MM.1S (cell line): Measurements from ENCODE around the gene ZMYND10.

Source experiments
- DNase-seq: peaks from one replicate; pipeline ENCODE4 v3.0.0-alpha.2; 2015
- H2AFZ ChIP-seq: fragments of 300-600 bp; sonication (generic); 2 replicates; pipeline ENCODE4 v1.6.0; 2016; ENCODE audit warnings: antibody characterized with exemption, low read length
- H3F3A ChIP-seq: fragments of 300-600 bp; sonication (generic); 2 replicates; pipeline ENCODE4 v1.6.1; 2016; ENCODE audit warnings: mild to moderate bottlenecking, antibody characterized with exemption, low read length, moderate library complexity, mixed read lengths; ENCODE audit not compliant: insufficient read depth
- H3K27ac ChIP-seq: fragments of 300-600 bp; sonication (generic); 2 replicates; pipeline ENCODE4 v1.5.1; 2016; ENCODE audit warnings: mild to moderate bottlenecking, low read length
- H3K27me3 ChIP-seq: fragments of 300-600 bp; sonication (generic); replicated peaks from 2 replicates; pipeline ENCODE4 v1.6.0; 2016; ENCODE audit warnings: low read length; ENCODE audit not compliant: insufficient read depth
- H3K36me3 ChIP-seq: fragments of 300-600 bp; sonication (generic); replicated peaks from 2 replicates; pipeline ENCODE4 v1.6.1; 2016; ENCODE audit warnings: mild to moderate bottlenecking, low read length, mixed read lengths; ENCODE audit not compliant: insufficient read depth
- H3K4me1 ChIP-seq: fragments of 300-600 bp; sonication (generic); 2 replicates; pipeline ENCODE4 v1.6.1; 2016; ENCODE audit warnings: low read length, mixed read lengths
- H3K4me2 ChIP-seq: fragments of 300-600 bp; sonication (generic); 2 replicates; pipeline ENCODE4 v1.6.0; 2016; ENCODE audit warnings: low read depth, low read length
- H3K4me3 ChIP-seq: fragments of 300-600 bp; sonication (generic); 2 replicates; pipeline ENCODE4 v1.5.1; 2016; ENCODE audit warnings: low read length, mixed read lengths
- H3K79me2 ChIP-seq: fragments of 300-600 bp; sonication (generic); 2 replicates; pipeline ENCODE4 v1.6.1; 2016; ENCODE audit warnings: mixed run types, low read length, mixed read lengths
- H3K9ac ChIP-seq: fragments of 300-600 bp; sonication (generic); 2 replicates; pipeline ENCODE4 v1.6.1; 2016; ENCODE audit warnings: low read length, mixed read lengths
- H3K9me2 ChIP-seq: fragments of 300-600 bp; sonication (generic); replicated peaks from 2 replicates; pipeline ENCODE4 v1.6.1; 2016; ENCODE audit warnings: mild to moderate bottlenecking, low read length, mixed read lengths; ENCODE audit not compliant: insufficient read depth
- H3K9me3 ChIP-seq: fragments of 300-600 bp; sonication (generic); replicated peaks from 2 replicates; pipeline ENCODE4 v1.6.1; 2016; ENCODE audit warnings: mild to moderate bottlenecking, low read length, mixed read lengths; ENCODE audit not compliant: insufficient read depth
- H4K20me1 ChIP-seq: fragments of 300-600 bp; sonication (generic); 2 replicates; pipeline ENCODE4 v1.6.1; 2016; ENCODE audit warnings: mild to moderate bottlenecking, low read length, moderate library complexity, mixed read lengths; ENCODE audit not compliant: insufficient read depth
- EZH2 ChIP-seq: fragments of 300-600 bp; sonication (generic); optimal IDR thresholded peaks from 2 replicates; pipeline ENCODE3; 2017; ENCODE audit warnings: low read depth, mild to moderate bottlenecking, antibody characterized with exemption, low read length, mixed read lengths
- EZH2phosphoT487 ChIP-seq: fragments of 300-600 bp; sonication (generic); IDR thresholded peaks from 2 replicates; pipeline ENCODE4 v1.6.1; 2018; ENCODE audit warnings: antibody characterized with exemption, low read length
- TF ChIP-seq, protein P1 (sequence below): fragments of 300-600 bp; sonication (generic); IDR thresholded peaks from 2 replicates; pipeline ENCODE4 v1.5.1; 2016; ENCODE audit warnings: antibody characterized with exemption, low read length, mixed read lengths

The ZMYND10 gene

DNA sequence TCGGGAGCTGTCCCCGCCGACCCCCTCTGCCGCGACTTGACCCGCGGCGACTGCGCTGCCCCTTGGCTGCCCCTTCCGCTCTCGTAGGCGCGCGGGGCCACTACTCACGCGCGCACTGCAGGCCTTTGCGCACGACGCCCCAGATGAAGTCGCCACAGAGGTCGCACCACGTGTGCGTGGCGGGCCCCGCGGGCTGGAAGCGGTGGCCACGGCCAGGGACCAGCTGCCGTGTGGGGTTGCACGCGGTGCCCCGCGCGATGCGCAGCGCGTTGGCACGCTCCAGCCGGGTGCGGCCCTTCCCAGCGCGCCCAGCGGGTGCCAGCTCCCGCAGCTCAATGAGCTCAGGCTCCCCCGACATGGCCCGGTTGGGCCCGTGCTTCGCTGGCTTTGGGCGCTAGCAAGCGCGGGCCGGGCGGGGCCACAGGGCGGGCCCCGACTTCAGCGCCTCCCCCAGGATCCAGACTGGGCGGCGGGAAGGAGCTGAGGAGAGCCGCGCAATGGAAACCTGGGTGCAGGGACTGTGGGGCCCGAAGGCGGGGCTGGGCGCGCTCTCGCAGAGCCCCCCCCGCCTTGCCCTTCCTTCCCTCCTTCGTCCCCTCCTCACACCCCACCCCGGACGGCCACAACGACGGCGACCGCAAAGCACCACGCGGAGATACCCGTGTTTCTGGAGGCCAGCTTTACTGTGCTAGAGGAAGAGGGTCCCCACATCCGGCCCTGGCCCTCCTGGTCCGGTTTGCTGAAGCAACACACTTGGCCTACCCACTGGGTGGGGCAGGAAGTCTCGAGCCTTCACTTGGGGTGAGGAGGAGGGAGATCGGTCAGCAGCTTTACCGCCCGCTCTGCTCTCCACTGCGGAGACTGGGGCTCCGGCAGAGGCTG is 4.8 kb downstream of the ZMYND10 start, which contains the start of gene RASSF1:
Gene RASSF1, minus strand, starts transcription at position 389 of the 882 bp plus-strand sequence. Its CDS starts 31 bp downstream, at position 358.
- Histone ChIP-seq H3K9ac (no peak within 1 kb of the TSS), H3K36me3 (no peaks in the 10 kb centered on the region), H3K4me1 (peaks cover 7% of the 10 kb centered on the region), H3K4me2 (peak within 1 kb of the TSS; percentile 67; the same call in 1 of the 2 replicates), H3K79me2 (peaks cover 21% of the 10 kb centered on the region), H4K20me1 (no peaks in the 10 kb centered on the region), H3K4me3 (peak within 1 kb of the TSS; percentile 30; the same call in 1 of the 2 replicates), H3K27me3 (peaks cover 10% of the 10 kb centered on the region; the same call in 1 of the 2 replicates), H3K9me3 (no peaks in the 10 kb centered on the region), H3K9me2 (no peaks in the 10 kb centered on the region), H2AFZ (peak within 1 kb of the TSS; percentile 59; the same call in 1 of the 2 replicates), H3F3A (peaks cover 17% of the 10 kb centered on the region), H3K27ac (no peak within 1 kb of the TSS)
- TF ChIP-seq EZH2phosphoT487 (no peak), EZH2 (no peak)
- TF ChIP-seq, protein P1, sequence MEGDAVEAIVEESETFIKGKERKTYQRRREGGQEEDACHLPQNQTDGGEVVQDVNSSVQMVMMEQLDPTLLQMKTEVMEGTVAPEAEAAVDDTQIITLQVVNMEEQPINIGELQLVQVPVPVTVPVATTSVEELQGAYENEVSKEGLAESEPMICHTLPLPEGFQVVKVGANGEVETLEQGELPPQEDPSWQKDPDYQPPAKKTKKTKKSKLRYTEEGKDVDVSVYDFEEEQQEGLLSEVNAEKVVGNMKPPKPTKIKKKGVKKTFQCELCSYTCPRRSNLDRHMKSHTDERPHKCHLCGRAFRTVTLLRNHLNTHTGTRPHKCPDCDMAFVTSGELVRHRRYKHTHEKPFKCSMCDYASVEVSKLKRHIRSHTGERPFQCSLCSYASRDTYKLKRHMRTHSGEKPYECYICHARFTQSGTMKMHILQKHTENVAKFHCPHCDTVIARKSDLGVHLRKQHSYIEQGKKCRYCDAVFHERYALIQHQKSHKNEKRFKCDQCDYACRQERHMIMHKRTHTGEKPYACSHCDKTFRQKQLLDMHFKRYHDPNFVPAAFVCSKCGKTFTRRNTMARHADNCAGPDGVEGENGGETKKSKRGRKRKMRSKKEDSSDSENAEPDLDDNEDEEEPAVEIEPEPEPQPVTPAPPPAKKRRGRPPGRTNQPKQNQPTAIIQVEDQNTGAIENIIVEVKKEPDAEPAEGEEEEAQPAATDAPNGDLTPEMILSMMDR, result no peak
- no peak for DNase-seq

DNA sequence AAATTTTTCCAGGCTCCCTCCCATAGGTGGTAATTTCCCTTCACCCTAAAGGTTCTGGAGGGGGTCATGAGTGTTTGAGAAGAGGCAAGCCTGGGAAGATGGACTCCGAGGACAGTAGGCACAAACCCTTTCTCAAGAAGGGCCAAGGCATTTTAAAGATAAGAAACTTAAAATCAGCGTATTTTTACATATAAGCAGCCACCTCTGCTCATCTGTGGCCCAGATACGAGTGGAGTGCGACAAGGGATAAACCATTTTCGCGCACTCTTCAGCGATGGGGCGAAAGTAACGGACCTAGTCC is 5.4 kb downstream of the ZMYND10 start:
- H3K36me3 ChIP-seq, result no peaks in the 10 kb centered on the region
- peaks cover 17% of the 10 kb centered on the region for H3F3A ChIP-seq
- H4K20me1 ChIP-seq, result no peaks in the 10 kb centered on the region
- TF ChIP-seq EZH2, result no peak
- TF ChIP-seq EZH2phosphoT487, result no peak
- TF ChIP-seq, protein P1, result no peak
- no peak overlapping the region for H3K27ac ChIP-seq
- peaks cover 27% of the 10 kb centered on the region for H3K79me2 ChIP-seq
- 0 out of 2 replicates have a peak overlapping the region, but pooled peaks have one; percentile 30 for H3K4me3 ChIP-seq
- H3K4me1 ChIP-seq, result peaks cover 4% of the 10 kb centered on the region
- no peaks in the 10 kb centered on the region for H3K9me2 ChIP-seq
- H2AFZ ChIP-seq, result peak overlapping the region; percentile 59; the same call in 1 of the 2 replicates
- H3K27me3 ChIP-seq, result peaks cover 10% of the 10 kb centered on the region; the same call in 1 of the 2 replicates
- H3K9ac ChIP-seq, result no peak overlapping the region
- no peak for DNase-seq
- peak overlapping the region; percentile 67; the same call in 1 of the 2 replicates for H3K4me2 ChIP-seq
- no peaks in the 10 kb centered on the region for H3K9me3 ChIP-seq

DNA sequence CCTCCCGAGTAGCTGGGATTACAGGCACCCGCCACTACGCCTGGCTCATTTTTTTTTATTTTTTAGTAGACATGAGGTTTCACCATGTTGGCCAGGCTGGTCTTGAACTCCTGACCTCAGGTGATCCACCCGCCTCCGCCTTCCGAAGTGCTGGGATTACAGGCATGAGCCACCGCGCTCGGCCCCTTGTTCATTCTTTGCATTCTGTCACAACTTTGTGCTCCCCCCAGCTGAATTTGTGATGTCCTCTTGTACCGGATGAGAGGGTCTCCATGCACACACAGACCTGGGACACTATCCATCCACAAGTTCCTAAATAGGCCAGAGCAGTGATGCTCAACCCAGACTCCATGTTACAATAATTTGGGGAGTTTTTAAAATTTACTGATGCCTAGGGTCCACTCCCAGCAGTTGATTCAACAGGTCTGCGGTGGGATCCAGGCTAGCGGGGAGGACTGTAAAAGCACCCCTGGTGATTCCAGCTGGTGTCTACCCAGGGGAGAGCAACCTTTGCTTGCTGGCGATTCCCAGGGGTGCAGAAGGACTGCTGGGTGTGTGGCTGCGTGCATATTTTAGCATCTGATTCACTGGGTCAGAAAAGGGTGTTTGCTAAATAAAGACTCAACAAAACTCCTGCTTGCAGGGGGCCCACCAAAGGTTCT is 5.9 kb downstream of the ZMYND10 start:
- DNase-seq, result no peak
- H3K27me3 ChIP-seq, result peaks cover 10% of the 10 kb centered on the region; the same call in 1 of the 2 replicates
- no peaks in the 10 kb centered on the region for H3K36me3 ChIP-seq
- no peak overlapping the region for H3K4me3 ChIP-seq
- peaks cover 17% of the 10 kb centered on the region for H3F3A ChIP-seq
- H3K4me1 ChIP-seq, result peaks cover 4% of the 10 kb centered on the region; the same call in 1 of the 2 replicates
- H3K9ac ChIP-seq, result no peak overlapping the region
- peaks cover 31% of the 10 kb centered on the region for H3K79me2 ChIP-seq
- no peaks in the 10 kb centered on the region for H4K20me1 ChIP-seq
- no peaks in the 10 kb centered on the region for H3K9me3 ChIP-seq
- H3K9me2 ChIP-seq, result no peaks in the 10 kb centered on the region
- TF ChIP-seq, protein P1, result no peak
- no peak overlapping the region for H3K27ac ChIP-seq
- H3K4me2 ChIP-seq, result no peak overlapping the region
- no peak overlapping the region for H2AFZ ChIP-seq
